ENCODE results near the gene COA8.

- TF ChIP-seq CTCF (conservative IDR thresholded peaks at IDR 0.05 in 1 of 2, IDR thresholded peaks at IDR 0.05 in 1 of 2; ENCODE audit: extremely low read depth in 1 of 2, insufficient read depth in 1 of 2, low read depth in 1 of 2, low read length in 2 of 2) (no peak), EZH2 (IDR thresholded peaks at IDR 0.05; ENCODE audit: borderline replicate concordance, low read length) (no peak)
These were observed 6.6 kb downstream of the COA8 start for GRCh38 chr14:103569408-103569807.
